Activated T-helper 9 cell treated with anti-CD3 and anti-CD28 coated beads, Interleukin-2, amount 50 U/mL, for 16 hours (primary cell): ENCODE data around the gene SRP68.
"Not testable (repeated sequence)": the region's sequence is repeated elsewhere in the genome, so short reads cannot be mapped to it uniquely, and the experiment has no call there.

Experiments used
- DNase-seq: peaks from one replicate; pipeline ENCODE4 v3.0.0-alpha.2; 2020; ENCODE audit warnings: low read depth

SRP68 gene

DNA sequence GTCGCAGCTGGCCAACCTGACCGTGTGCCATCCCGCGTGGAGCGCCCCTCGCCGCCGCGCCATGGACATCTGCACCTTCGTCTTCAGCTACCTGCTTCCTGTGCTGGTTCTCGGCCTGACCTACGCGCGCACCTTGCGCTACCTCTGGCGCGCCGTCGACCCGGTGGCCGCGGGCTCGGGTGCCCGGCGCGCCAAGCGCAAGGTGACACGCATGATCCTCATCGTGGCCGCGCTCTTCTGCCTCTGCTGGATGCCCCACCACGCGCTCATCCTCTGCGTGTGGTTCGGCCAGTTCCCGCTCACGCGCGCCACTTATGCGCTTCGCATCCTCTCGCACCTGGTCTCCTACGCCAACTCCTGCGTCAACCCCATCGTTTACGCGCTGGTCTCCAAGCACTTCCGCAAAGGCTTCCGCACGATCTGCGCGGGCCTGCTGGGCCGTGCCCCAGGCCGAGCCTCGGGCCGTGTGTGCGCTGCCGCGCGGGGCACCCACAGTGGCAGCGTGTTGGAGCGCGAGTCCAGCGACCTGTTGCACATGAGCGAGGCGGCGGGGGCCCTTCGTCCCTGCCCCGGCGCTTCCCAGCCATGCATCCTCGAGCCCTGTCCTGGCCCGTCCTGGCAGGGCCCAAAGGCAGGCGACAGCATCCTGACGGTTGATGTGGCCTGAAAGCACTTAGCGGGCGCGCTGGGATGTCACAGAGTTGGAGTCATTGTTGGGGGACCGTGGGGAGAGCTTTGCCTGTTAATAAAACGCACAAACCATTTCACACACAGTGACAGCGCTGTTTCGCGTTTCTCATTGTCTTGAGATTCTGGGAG lies 4.7 kb upstream of the SRP68 start:
- peak; percentile 13 for DNase-seq

DNA sequence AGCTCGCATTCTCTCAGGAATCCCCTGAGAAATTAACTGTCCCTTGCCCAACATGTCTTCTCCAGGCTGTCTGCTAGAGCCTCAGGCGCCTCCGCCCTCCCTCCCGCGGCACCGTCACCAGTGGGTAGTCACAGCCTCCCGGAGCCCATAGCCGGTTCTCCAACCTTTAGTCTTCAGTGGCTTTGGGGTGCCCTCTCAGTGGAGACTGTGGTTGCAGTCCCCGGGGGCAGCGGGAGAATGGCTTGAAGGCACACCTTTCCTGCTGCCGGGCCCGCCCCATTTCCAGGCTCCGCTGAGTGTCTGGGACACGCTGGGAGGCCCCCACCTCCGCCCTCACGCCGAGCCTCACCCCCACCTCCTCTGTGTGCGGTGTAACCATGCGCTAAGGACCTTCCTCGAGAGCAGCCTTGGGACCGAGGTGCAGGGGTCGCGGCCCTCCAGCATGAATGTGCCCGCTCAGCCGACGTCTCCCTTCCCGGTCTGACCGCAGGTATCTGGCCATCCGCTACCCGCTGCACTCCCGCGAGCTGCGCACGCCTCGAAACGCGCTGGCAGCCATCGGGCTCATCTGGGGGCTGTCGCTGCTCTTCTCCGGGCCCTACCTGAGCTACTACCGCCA lies 3.9 kb upstream of the SRP68 start:
- no peak for DNase-seq

DNA sequence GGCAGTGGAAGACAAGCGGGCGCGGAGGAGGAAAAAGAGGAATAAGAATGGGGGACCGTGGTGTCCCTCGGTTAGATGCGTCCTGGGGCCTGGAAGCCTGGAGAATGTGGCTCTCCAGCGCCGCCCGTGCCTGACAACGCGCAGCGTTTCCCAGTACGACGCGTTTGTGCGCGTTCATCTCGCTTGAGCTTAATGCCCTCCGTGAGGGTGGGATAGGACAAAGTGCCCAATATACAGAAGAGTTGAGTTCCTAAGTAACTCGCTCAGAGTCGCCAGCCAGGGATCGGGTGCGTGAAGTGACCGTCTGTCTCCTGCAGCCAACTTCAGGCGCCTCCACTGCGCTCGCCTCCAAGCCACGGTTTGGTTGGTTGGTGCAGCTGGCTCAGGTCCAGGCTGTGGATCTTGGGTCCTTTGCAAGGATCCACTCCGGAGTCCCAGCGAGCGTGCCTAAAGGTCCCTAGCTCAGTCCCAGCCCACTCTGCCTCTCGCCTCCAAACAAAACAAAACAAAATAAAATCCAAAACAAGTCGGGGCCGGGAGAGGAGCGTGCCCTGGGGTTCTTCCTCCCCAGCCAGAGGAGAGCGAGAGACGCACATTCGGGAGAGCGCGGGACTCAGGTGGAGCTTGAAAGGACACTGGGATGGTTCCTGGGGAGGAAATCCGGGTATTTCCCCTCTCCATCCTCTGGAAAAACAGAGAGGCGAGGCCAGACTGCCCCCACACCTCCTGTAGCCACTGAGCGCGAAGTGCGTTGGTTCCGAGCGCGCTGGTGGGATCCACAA lies 3.2 kb upstream of the SRP68 start:
- no peak for DNase-seq

DNA sequence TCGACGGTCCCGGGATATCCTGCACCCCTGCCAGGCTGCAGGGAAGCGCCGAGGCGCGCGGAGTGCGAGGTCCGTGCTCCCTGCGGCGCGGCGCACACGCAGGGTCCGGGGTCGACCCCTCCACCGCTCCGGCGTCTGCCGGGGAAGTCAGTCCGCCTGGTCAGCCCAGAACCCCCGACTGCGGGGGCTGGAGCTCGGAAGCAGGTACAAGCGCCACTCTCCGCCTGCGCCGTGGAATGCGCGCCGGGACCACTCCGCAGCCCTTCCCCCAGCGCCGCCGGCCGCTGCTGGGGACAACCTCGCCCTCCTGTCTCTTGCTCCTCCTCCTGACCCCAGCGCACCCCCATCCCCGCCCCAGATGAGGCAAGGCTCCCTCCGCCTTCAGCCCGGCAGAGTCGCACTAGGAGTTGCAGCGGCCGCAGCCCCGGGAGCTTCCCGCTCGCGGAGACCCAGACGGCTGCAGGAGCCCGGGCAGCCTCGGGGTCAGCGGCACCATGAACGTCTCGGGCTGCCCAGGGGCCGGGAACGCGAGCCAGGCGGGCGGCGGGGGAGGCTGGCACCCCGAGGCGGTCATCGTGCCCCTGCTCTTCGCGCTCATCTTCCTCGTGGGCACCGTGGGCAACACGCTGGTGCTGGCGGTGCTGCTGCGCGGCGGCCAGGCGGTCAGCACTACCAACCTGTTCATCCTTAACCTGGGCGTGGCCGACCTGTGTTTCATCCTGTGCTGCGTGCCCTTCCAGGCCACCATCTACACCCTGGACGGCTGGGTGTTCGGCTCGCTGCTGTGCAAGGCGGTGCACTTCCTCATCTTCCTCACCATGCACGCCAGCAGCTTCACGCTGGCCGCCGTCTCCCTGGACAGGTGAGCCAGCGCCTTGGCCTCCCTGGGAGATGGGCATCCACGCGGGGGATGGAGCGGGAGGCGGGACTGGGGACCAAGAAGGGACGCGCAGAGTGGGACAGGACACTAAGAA lies 2.4 kb upstream of the SRP68 start, which contains the start of gene GALR2:
Gene GALR2, plus strand, starts transcription at position 392 of the 974 bp plus-strand sequence. Its CDS starts 103 bp downstream, at position 495.
- no peak for DNase-seq

DNA sequence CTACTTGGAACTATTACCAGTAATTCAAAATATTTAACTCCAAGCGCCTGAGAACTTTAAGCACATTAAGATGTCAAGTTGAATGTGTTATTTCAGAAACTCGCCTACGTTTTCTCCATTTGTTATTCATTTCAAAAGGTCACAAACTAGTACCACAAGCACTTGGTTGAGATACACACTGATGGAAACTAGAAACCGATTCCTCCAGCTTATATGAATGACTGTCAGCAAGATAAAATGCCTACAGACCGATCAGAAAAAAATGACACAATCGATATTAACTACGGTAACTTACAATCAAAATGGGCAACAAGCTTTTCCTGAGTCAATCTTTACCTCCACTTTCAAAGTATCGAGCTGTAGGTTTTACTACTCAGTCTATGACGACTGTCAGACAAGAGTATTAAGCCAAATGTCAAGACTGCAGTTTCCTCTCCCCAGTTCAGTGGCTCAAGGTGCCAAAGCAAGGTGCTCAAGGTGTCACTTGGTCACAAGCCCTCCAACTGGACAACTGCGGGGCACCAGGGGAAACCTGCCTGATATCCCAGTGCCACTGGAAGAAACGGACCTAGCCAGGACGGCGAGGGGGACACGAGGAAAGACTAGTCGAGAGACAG lies 678 bp downstream of the SRP68 start:
- DNase-seq = peak; percentile 21

DNA sequence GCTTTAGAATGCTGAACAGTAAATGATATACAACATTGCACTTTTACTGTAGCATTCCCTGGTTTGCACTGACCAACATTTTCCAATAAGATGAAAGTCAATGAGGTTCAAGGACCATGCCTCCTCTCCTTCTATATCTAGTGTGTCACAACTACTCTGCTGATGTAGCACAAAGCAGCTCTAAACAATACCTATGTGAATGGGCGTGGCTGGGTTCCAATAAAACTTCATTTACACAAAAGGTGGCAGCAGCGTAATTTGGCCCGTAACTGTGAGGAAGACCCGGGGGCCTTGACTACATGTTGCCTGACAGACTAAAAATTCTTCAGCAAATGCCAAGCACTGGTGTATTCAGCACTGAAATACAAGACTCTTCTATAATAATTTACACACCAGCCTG lies 6.5 kb downstream of the SRP68 start:
- no peak for DNase-seq

DNA sequence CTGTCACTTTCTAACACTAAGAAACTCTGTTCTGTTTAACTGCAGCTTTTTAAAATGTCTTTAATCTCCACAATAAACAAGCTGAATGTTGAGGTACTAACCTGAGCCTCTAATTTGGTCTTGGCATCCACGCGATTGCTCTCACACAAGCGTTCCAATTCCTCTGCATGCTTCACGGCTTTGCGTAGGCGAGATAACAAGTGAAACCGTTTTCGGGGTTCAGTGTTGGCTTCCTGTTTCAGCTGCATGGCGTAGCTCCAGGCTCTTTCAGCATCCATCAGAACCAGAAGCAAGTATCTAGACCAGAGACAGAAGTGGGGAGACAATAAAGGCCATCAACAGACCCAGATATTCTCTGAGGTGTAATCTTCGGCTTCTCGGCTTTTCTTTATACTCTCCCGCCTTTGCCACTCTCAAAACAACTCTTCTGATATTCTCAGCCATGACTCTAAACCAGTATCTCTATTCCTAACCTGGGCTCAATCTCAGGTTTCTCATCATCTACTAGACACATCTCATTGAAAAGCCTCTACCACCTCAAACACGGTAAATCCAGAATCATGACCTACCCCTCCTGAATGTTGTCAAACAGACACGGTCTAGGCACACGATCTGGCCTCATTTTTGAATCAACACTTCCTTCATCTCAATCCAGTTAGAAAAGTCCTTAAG lies 8.3 kb downstream of the SRP68 start:
- peak; percentile 45 for DNase-seq

DNA sequence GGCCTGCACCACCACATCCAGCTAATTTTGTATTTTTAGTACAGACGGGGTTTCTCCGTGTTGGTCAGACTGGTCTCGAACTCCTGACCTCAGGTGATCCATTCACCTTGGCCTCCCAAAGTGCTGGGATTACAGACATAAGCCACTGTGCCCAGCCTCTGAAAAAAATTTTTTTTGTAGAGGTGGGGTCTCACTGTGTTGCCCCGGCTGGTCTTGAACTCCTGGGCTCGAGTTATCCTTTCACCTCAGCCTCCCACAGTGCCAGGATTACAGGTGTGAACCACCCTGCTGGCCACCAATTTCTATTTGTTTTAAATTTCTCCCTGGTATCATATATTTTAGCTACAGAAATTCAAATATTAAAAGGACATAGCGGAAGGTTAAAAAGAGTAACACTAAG lies 14.1 kb downstream of the SRP68 start:
- not testable (repeated sequence) for DNase-seq

DNA sequence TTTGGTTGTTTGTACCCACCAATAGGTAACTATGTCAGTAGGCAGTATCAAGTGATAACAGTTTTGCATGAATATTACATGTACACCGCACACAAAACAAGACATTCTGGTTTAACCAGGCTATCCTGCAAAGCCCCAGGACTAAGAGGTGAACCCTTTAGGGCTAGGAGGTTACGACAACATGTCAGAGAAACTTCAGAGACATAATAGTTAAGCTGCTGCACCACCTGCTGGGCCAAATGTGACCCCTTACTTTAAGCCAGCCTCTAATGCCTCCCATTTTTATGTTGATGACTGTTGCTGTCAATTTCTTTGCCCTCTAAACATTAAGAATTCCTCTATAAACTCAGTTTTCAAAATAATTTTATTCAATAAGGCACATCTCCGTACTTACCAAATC lies 15.4 kb downstream of the SRP68 start:
- DNase-seq = no peak

DNA sequence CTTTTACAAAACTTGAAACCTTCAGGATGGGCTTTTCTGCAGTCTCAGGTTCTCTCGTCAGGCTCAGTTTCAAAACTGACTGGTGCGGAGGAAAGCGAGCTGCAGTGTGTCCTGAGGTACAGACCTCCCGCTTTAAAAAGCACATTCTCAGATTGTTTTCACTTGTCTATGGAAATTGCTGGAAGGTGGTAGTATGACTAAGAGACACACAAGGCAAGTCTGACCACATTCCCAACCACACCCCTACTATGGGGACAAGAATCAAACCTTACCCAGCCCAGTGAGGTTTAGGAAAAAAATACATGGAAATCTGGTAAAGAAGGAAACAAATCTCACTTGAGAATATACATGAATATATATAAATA lies 18.2 kb downstream of the SRP68 start:
- no peak for DNase-seq

DNA sequence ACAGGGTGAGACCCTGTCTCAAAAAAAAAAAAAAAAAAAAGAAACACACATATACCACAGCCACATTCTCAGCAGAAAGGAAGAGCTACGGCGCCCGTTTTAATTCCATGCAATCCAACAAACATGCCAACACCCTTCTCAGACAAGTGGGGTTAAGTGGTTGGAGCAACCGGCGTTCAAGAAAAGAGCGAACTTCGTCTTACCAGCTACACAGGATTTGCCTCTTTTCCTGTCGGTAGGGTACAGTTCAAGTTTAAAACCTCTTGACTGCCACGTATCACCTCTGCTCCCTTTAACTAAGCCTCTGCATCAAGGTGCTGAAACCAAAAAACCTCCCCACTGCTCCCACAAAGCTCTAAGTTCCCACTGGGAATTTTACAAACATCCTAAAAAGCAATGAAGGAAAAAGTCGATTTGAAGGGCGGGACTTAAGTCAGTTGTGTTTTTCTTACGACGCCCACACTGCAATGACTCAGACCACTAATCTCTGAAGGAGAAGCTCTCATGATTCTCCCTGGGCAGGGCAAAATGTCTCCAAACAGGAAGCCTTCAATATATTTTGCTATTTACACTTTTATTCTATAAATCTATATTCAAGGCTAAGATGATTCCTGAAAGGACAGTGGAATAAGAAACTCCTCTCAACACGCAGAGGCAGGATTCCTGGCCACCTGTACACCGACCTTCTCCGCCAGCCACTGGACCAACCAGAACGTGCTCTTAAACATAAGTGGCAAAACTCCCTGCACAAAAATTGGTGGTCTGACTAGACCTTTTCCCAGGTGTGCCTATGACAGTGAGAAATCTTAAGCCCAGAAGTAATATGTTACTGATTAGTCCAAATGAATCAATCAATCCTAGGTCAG lies 18.8 kb downstream of the SRP68 start:
- DNase-seq = no peak

DNA sequence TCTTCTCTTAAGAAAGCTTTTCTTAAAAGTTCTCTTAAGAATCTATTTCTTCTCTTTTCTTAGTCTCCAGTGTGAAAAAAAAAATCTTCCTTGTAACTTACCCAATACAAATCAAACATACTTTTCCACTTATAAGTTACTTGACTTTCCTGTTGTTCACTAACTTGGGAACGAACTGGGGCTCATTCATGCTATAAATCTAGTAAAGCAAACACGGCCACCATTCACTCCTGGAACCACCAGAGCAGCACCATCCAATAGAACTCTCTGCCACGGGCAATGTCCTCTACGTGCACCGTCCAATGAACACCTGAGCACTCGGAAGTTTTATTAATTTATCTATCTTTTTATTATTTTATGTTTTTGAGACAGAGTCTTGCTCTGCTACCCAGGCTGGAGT lies 20.8 kb downstream of the SRP68 start:
- DNase-seq = no peak

DNA sequence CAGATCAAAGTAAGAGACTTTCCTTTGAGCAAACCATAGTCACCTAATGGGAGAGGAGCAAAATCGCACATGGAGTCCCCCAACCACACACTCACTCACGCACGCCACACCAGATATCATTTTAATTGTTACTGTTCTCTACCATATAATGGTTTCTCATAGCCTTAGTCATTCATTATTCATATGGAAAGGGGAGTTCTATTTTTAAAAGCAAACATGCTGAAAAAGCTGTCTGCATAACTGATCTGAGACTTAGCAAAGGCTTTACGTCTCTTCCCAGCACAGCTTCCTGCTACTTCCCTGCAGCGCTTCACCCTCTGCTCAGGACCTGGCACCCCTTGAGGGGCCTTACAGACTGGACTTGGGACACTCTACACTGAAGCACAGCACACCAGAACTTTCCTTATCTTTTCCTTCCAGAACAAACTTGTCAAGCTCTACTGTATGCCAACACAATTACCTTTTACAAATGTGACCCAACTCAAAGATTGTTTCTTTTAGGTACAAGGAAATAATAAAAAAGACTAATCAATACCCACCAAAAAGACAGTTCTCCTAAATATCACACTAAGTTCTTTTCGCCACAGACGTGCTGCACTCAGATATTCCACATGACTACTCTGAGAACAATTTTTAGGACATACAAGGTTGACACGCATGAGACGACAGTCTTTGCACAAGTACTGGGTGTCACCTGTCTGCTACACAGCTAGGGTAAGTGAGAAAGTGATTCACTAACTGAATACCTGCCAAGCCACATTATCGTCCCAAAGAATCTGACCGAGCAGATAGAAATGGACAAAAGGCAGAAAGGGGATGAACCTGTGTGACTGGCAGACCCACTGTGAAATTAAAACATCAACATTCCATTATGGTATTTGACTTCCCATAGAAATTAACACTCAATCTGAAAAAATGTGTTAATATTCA lies 21.5 kb downstream of the SRP68 start:
- DNase-seq = no peak

DNA sequence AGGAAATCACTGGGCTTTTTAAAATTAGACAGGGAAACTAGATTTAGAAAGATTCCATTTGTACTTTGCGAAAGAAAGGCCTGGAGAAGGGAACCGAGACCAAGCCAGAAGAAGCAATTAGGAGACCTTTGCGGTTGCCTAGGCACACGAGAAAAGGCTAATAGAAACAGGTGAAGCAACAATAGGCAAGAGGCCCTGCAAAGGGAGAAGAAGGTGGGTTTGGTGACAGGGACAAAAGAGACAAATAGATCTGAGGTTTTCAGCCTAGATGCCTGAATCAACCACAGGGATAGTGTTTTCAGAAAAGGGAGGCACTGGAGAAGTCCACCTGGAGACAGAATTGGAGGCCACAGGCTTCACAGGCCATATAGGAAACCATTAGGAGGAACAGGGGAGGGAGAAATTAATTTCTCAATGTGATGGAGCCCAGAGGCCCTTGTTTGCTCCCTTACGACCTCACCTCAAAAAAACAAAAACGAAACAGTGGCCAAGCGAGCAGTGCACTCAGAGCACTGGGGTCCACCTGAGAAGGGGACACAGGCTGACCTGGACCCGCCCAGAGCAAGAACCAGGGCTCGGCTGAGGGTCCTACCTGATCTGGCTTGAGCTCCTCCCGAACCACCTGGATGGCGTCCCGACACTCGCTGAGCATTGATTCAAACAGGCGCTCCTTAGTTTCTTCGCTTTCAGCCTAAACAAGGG lies 22.3 kb downstream of the SRP68 start:
- DNase-seq = no peak

DNA sequence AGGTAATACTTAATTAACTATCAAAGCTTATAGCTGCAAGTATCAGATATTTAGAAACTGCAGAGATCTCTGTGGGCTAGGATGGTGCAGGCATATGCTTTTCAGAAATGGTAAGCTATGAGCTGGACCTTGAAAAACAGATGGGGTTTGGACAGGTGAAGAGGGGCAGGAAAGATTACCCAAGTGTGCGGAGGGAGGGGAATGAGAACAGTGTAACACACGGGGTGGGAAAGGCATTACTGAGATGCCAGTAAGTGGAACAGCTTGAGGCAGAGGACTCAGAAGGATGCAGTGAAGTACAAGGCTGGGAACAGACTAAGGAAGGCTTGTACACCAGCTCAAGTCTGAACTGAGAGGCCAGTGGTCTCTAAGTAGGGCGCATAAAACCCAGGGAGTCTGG lies 23.1 kb downstream of the SRP68 start:
- DNase-seq = no peak

DNA sequence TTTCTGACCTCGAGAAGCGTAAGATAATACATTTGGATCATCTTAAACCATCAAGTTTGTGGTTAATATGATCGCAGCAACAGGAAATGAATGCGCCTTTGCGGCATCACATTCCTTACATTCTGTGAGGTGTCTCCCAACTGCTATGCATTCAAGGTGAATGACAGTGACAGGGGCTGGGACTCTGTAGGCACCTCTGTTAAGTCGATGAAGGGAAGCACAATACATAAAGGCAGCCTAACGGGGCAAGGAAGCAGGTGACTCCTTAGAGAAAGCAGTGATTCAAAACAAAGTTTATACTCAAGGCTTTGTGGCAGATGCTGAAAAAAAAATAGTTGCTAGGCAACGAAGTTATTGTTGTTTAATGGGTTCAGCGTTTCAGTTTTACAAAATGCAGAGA lies 23.6 kb downstream of the SRP68 start:
- DNase-seq = no peak

DNA sequence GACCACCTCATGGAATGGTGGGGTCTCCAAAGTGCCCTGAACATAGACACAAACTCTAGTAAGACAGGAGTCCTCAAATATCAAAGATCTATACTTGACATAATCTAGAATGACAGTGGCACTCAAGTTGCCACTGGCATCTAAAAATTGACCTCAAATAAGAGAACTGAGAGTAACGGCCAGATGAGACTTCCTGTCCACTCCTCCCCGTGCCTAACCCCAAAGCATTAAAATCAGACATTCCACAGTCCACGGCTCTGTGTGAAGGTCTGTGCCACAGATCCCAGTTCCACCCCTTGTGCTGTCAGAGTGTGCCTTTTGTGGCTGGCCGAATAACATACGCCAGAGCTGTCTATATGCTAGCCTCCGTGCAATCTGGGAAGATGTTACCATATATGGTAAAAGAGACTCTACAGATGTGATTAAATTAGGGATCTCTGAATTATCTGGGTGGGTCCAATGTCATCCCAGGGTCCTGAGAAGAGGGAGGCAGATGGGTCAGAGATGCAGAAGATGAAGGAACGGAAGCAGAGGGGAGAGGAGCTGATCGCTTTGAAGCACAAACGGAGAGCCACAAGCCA lies 24.2 kb downstream of the SRP68 start:
- DNase-seq = no peak

DNA sequence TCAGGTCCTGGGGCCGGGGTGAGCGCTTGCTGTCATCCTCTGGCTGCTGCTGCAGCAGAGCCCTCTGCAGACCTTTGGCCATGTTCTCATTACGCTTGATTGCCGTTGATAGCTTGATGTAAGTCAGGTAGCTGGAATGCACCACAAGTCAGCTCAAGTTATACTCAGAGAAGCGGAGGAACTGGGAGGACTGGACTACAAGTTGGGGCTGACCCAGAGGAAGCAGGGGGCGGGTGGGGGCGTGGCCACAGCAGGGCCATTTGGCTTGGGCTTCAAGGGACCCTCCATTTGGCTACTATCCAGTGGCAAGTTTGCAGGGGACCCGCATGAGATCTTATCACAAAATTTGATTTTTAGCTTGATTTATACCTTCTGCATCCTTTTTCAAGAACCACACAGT lies 26.3 kb downstream of the SRP68 start:
- DNase-seq = no peak
